Measurements from ENCODE around the gene MAD1L1. TPM values are rescaled to one million over a fixed set of nuclear protein-coding genes. Genes with fewer than 3 reads are reported as not detected.

Gene MAD1L1
- total and polyA plus RNA-seq, 2 of the 8 experiments (the other 6 are each of a cell fraction or from before 2014, with no cell fraction given): 40.4 to 44.6 TPM

- H3K27ac ChIP-seq (ENCODE audit: low read depth, low read length): no peak overlapping the region; the same call in 1 of the 2 replicates
- H2BK120ac ChIP-seq (replicated peaks; ENCODE audit: low read depth, low read length): no peak overlapping the region
- no peak overlapping the region for H2BK20ac ChIP-seq (ENCODE audit: low read length)
- H2BK5ac ChIP-seq (ENCODE audit: low read depth, low read length): no peak overlapping the region
- no peaks in the 10 kb centered on the region for H3K9me3 ChIP-seq (ENCODE audit: insufficient read depth in 2 of 2, low read depth in 1 of 2, low read length in 1 of 2)
- no peak for FAIRE-seq
- H3K36me3 ChIP-seq (ENCODE audit: control insufficient read depth in 2 of 4, insufficient read depth in 4 of 4, low read length in 3 of 4): peaks cover 0 to 6% (median 2%) of the 10 kb centered on the region in 4 experiments; a peak in 2 of 8 replicates
- H3K9ac ChIP-seq (replicated peaks in 1 of 4; ENCODE audit: extremely low read depth in 1 of 4, low read depth in 3 of 4, low read length in 3 of 4): no peak overlapping the region
- no peak overlapping the region for H3K4me2 ChIP-seq (ENCODE audit: insufficient read depth in 1 of 2, low read depth in 2 of 2, low read length in 2 of 2)
- H3K4ac ChIP-seq (replicated peaks; ENCODE audit: insufficient read length, low read depth, low read length): no peak overlapping the region
- H3K23ac ChIP-seq (ENCODE audit: insufficient read length): no peak overlapping the region
- H3K18ac ChIP-seq (ENCODE audit: extremely low read depth, low read length): no peak overlapping the region
- no peaks in the 10 kb centered on the region for H3K79me2 ChIP-seq (ENCODE audit: control insufficient read depth in 1 of 2, insufficient read depth in 2 of 2, low read length in 2 of 2)
- H3K14ac ChIP-seq (ENCODE audit: insufficient read length): no peak overlapping the region
- H4K20me1 ChIP-seq (replicated peaks in 1 of 2; ENCODE audit: control insufficient read depth in 1 of 2, insufficient read depth in 2 of 2, low read length in 2 of 2): peaks cover 0 to 2% of the 10 kb centered on the region in 2 experiments
- H3K56ac ChIP-seq (replicated peaks; ENCODE audit: insufficient read length, low read depth, low read length): no peak overlapping the region
- no peak overlapping the region for H3K4me3 ChIP-seq (ENCODE audit: extremely low read depth in 1 of 4, insufficient read depth in 2 of 4, low read depth in 3 of 4, low read length in 4 of 4)
- POLR2A ChIA-PET (ENCODE audit: partially characterized antibody): no interaction called here
- H4K91ac ChIP-seq (replicated peaks; ENCODE audit: insufficient read length, low read length): no peak overlapping the region
- no peaks in the 10 kb centered on the region for H3K27me3 ChIP-seq (replicated peaks in 1 of 4; ENCODE audit: control insufficient read depth in 3 of 4, extremely low read depth in 1 of 4, insufficient read depth in 3 of 4, low read length in 3 of 4)
- H2AFZ ChIP-seq (ENCODE audit: low read length): no peak overlapping the region
- H3K23me2 ChIP-seq (ENCODE audit: low read depth, low read length): no peaks in the 10 kb centered on the region
- CTCF ChIA-PET (ENCODE audit: partially characterized antibody): interaction anchor here (0.5 to 2.2 kb wide), 3 partner anchors 15 to 172 kb away, joined by 3 to 9 read pairs (median 3); no protein-coding TSS in a partner anchor
- H2BK12ac ChIP-seq (ENCODE audit: low read depth, low read length): no peak overlapping the region
- H3K79me1 ChIP-seq (ENCODE audit: low read depth, low read length): peaks cover 2% of the 10 kb centered on the region; the same call in 1 of the 2 replicates
- WGBS, 2 experiments (ENCODE audit: extremely low coverage in 1 of 2, insufficient coverage in 1 of 2, insufficient read length in 1 of 2, insufficient replicate concordance in 2 of 2, low coverage in 1 of 2, low lambda C conversion rate in 2 of 2, missing lambda C conversion rate in 1 of 2): 86% methylated on average over 8 of the region's 8 CpGs; no CpG with 5 or more reads in 1 of the 2 experiments
- no peak overlapping the region for H2BK15ac ChIP-seq (ENCODE audit: low read length)
- no peak for DNase-seq (ENCODE audit: low read depth in 1 of 2, low spot score in 2 of 2)
- H4K5ac ChIP-seq (ENCODE audit: insufficient read length, low read depth, low read length): no peak overlapping the region
- H4K8ac ChIP-seq (ENCODE audit: extremely low read depth, insufficient read depth, low read length): no peak overlapping the region
- H3K4me1 ChIP-seq (replicated peaks in 1 of 4; ENCODE audit: control insufficient read depth in 3 of 4, insufficient read depth in 4 of 4, low read length in 3 of 4): no peaks in the 10 kb centered on the region
- H2AK5ac ChIP-seq (ENCODE audit: low read depth, low read length): no peak overlapping the region
- TF ChIP-seq, protein P1, sequence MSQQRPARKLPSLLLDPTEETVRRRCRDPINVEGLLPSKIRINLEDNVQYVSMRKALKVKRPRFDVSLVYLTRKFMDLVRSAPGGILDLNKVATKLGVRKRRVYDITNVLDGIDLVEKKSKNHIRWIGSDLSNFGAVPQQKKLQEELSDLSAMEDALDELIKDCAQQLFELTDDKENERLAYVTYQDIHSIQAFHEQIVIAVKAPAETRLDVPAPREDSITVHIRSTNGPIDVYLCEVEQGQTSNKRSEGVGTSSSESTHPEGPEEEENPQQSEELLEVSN (IDR thresholded peaks at IDR 0.05): no peak
- TF ChIP-seq SUZ12 (IDR thresholded peaks at IDR 0.05; ENCODE audit: low read length): no peak
- no peak for TF ChIP-seq TEAD4 (IDR thresholded peaks at IDR 0.05; ENCODE audit: low read depth, low read length)
- no peak for TF ChIP-seq BCL11A (IDR thresholded peaks at IDR 0.05; ENCODE audit: low read depth in 2 of 2, low read length in 2 of 2)
- TF ChIP-seq ASH2L (IDR thresholded peaks at IDR 0.05; ENCODE audit: low read length): no peak
- TF ChIP-seq SIRT6 (IDR thresholded peaks at IDR 0.05; ENCODE audit: low read length): no peak
- TF ChIP-seq CBX5 (IDR thresholded peaks at IDR 0.05; ENCODE audit: low read depth, low read length): no peak
- no peak for TF ChIP-seq EZH2 (IDR thresholded peaks at IDR 0.05; ENCODE audit: low read depth, low read length, severe bottlenecking)
- no peak for TF ChIP-seq CTBP2 (IDR thresholded peaks at IDR 0.05; ENCODE audit: borderline replicate concordance, insufficient read depth, insufficient read length, low read length)
- TF ChIP-seq, protein P2, sequence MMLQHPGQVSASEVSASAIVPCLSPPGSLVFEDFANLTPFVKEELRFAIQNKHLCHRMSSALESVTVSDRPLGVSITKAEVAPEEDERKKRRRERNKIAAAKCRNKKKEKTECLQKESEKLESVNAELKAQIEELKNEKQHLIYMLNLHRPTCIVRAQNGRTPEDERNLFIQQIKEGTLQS (IDR thresholded peaks at IDR 0.05; ENCODE audit: insufficient read depth, low read depth, low read length): no peak
- TF ChIP-seq RFX5 (IDR thresholded peaks at IDR 0.05; ENCODE audit: borderline replicate concordance, low read depth, low read length): no peak
- no peak for TF ChIP-seq CHD1 (IDR thresholded peaks at IDR 0.05; ENCODE audit: low read depth, low read length)
These were observed 52.7 kb downstream of the MAD1L1 start for GRCh38 chr7:2180081-2180480.
